Neural cell (in vitro differentiated cells): ENCODE results near the gene CTPS2.

Source experiments
- EZH2 ChIP-seq: fragments of 200-600, 300-800 bp; shearing (Covaris generic), sonication (generic); IDR thresholded peaks from 2 replicates; pipeline ENCODE4 v1.6.1; 2014; ENCODE audit warnings: antibody characterized with exemption, low read length, borderline replicate concordance, mild to moderate bottlenecking; ENCODE audit not compliant: insufficient read depth, poor library complexity, severe bottlenecking
- RAD21 ChIP-seq: fragments of 450-650 bp; conservative IDR thresholded peaks from 2 replicates; pipeline ENCODE4 v1.6.1; 2014; ENCODE audit warnings: antibody characterized with exemption, mild to moderate bottlenecking, moderate library complexity
- TAF1 ChIP-seq: IDR thresholded peaks from 2 replicates; pipeline ENCODE4 v1.6.1; 2012; ENCODE audit warnings: low read depth
- TF ChIP-seq, protein P1 (sequence below): fragments of 450-650 bp; IDR thresholded peaks from 2 replicates; pipeline ENCODE4 v1.5.1; 2014; ENCODE audit warnings: antibody characterized with exemption, mild to moderate bottlenecking, moderate library complexity; ENCODE audit not compliant: poor library complexity, severe bottlenecking

DNA sequence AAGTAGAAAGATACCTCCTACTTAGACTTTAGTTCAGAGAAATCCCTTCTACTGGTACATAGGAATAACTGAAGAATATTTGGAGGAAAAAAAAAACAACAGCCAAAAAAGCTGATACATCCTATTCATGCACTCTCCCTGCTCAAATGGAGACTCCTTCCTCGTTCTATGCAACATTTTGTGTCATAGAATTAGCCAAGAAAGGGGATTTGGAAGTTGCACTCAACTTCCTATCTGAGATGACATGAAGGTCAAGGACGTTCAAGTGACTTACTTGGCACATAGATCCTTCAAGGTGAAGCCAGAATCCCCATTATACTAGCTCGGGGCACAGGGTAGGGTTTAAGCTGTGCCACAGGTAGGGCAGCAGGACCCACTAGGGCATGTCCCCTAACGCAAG, 118.7 kb downstream of the CTPS2 start:
- TF ChIP-seq TAF1 (no peak), RAD21 (no peak), EZH2 (no peak)
- TF ChIP-seq, protein P1, sequence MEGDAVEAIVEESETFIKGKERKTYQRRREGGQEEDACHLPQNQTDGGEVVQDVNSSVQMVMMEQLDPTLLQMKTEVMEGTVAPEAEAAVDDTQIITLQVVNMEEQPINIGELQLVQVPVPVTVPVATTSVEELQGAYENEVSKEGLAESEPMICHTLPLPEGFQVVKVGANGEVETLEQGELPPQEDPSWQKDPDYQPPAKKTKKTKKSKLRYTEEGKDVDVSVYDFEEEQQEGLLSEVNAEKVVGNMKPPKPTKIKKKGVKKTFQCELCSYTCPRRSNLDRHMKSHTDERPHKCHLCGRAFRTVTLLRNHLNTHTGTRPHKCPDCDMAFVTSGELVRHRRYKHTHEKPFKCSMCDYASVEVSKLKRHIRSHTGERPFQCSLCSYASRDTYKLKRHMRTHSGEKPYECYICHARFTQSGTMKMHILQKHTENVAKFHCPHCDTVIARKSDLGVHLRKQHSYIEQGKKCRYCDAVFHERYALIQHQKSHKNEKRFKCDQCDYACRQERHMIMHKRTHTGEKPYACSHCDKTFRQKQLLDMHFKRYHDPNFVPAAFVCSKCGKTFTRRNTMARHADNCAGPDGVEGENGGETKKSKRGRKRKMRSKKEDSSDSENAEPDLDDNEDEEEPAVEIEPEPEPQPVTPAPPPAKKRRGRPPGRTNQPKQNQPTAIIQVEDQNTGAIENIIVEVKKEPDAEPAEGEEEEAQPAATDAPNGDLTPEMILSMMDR: no peak
